Ishikawa (cell line): ENCODE data around the gene AP1G1.

ENCODE experiments used
- CEBPB ChIP-seq: IDR thresholded peaks from 2 replicates; pipeline ENCODE4 v1.6.1; 2012
- CREB1 ChIP-seq: IDR thresholded peaks from 2 replicates; pipeline ENCODE4 v1.6.1; 2012; ENCODE audit warnings: low read depth
- EGR1 ChIP-seq: IDR thresholded peaks from 2 replicates; pipeline ENCODE4 v1.6.1; 2012
- EP300 ChIP-seq: IDR thresholded peaks from 2 replicates; pipeline ENCODE4 v1.6.1; 2012; ENCODE audit warnings: borderline replicate concordance
- FOXM1 ChIP-seq: IDR thresholded peaks from 2 replicates; pipeline ENCODE4 v1.6.1; 2012; ENCODE audit warnings: low read depth, borderline replicate concordance
- RAD21 ChIP-seq: IDR thresholded peaks from 2 replicates; pipeline ENCODE4 v1.6.1; 2012; ENCODE audit warnings: low read depth
- TCF12 ChIP-seq: IDR thresholded peaks from 2 replicates; pipeline ENCODE4 v1.6.1; 2012; ENCODE audit warnings: low read depth
- YY1 ChIP-seq: IDR thresholded peaks from 2 replicates; pipeline ENCODE4 v1.6.1; 2012; ENCODE audit warnings: low read depth
- TF ChIP-seq, protein P1 (sequence below): IDR thresholded peaks from 2 replicates; pipeline ENCODE4 v1.6.1; 2012
- TF ChIP-seq, protein P2 (sequence below): IDR thresholded peaks from 2 replicates; pipeline ENCODE4 v1.6.1; 2012; ENCODE audit warnings: low read depth, mild to moderate bottlenecking
- TF ChIP-seq, protein P3 (sequence below): IDR thresholded peaks from 2 replicates; pipeline ENCODE4 v1.6.1; 2012

DNA sequence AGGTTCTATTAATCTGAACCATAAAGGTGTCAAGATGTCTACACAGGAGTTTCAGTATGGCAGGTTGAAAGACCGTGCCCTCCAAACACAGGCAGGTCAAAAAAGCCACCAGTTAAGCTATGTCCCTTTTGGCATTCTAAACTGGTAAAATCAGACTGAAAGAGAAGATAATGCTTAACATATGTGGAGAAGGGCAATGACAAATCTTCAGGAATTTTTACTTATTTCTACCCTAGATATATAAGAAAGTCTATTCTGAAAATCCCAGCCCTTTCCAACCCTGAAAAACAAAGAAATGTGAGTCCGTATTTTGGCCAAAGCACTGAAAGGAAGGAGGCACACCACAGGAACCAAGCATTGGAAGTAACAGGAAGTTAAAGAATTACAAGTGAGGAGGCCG is 16.5 kb downstream of the AP1G1 start:
- TF ChIP-seq CEBPB: no peak
- TF ChIP-seq CREB1: no peak
- no peak for TF ChIP-seq FOXM1
- TF ChIP-seq, protein P1, sequence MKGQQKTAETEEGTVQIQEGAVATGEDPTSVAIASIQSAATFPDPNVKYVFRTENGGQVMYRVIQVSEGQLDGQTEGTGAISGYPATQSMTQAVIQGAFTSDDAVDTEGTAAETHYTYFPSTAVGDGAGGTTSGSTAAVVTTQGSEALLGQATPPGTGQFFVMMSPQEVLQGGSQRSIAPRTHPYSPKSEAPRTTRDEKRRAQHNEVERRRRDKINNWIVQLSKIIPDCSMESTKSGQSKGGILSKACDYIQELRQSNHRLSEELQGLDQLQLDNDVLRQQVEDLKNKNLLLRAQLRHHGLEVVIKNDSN: no peak
- TF ChIP-seq EP300: no peak
- TF ChIP-seq TCF12: no peak
- TF ChIP-seq EGR1: no peak
- TF ChIP-seq, protein P2, sequence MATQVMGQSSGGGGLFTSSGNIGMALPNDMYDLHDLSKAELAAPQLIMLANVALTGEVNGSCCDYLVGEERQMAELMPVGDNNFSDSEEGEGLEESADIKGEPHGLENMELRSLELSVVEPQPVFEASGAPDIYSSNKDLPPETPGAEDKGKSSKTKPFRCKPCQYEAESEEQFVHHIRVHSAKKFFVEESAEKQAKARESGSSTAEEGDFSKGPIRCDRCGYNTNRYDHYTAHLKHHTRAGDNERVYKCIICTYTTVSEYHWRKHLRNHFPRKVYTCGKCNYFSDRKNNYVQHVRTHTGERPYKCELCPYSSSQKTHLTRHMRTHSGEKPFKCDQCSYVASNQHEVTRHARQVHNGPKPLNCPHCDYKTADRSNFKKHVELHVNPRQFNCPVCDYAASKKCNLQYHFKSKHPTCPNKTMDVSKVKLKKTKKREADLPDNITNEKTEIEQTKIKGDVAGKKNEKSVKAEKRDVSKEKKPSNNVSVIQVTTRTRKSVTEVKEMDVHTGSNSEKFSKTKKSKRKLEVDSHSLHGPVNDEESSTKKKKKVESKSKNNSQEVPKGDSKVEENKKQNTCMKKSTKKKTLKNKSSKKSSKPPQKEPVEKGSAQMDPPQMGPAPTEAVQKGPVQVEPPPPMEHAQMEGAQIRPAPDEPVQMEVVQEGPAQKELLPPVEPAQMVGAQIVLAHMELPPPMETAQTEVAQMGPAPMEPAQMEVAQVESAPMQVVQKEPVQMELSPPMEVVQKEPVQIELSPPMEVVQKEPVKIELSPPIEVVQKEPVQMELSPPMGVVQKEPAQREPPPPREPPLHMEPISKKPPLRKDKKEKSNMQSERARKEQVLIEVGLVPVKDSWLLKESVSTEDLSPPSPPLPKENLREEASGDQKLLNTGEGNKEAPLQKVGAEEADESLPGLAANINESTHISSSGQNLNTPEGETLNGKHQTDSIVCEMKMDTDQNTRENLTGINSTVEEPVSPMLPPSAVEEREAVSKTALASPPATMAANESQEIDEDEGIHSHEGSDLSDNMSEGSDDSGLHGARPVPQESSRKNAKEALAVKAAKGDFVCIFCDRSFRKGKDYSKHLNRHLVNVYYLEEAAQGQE: no peak
- TF ChIP-seq YY1: no peak
- TF ChIP-seq, protein P3, sequence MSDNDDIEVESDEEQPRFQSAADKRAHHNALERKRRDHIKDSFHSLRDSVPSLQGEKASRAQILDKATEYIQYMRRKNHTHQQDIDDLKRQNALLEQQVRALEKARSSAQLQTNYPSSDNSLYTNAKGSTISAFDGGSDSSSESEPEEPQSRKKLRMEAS: no peak
- no peak for TF ChIP-seq RAD21
